ENCODE data around the gene PDE6C. TPM values are rescaled to one million over a fixed set of nuclear protein-coding genes. Genes with fewer than 3 reads are reported as not detected.

The PDE6C gene
- total RNA-seq, 1 experiment from 2014 or later = not detected

DNA sequence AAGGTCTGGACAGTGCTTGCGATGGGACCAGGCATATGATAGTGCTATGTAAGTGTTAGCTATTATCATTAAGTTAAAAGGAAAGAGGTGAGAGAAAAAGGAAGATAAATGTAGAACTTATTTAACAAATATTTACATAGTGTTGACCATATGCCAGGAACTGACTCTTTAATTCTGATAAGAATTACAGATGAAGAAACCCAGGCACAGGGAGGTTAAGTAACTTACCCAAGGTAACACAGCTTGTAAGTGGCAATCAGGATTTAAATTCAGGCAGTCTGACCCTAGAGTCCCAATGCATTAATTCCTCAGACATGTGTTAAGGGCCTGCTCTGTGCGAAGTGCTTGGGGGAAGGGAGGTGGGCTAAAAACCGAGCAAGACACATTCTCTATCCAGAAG is 34.8 kb upstream of the PDE6C start:
- H3K18ac ChIP-seq (ENCODE audit: insufficient read length, low read depth, low read length) = no peak overlapping the region
- H2AFZ ChIP-seq (ENCODE audit: low read length) = no peak overlapping the region
- no peak overlapping the region for H3T11ph ChIP-seq (ENCODE audit: low read length)
- H3K27ac ChIP-seq (ENCODE audit: insufficient read length, low read depth, low read length) = no peak overlapping the region
- no peak overlapping the region for H4K5ac ChIP-seq (ENCODE audit: insufficient read length, low read depth, low read length)
- no peaks in the 10 kb centered on the region for H3K9me3 ChIP-seq (ENCODE audit: control insufficient read depth, low read depth, low read length)
- no peak overlapping the region for H4K91ac ChIP-seq (ENCODE audit: insufficient read length, low read depth, low read length)
- H2BK12ac ChIP-seq (ENCODE audit: insufficient read length, low read depth, low read length) = no peak overlapping the region
- Mint-ChIP-seq H3K9me3 (no peaks in the 10 kb centered on the region), H3K36me3 (ENCODE audit: insufficient read depth in 1 of 3, low read depth in 3 of 3) (no peaks in the 10 kb centered on the region), H3K27me3 (ENCODE audit: low read depth) (peaks cover 26% of the 10 kb centered on the region), H3K27ac (no peak overlapping the region), H3K4me1 (peaks cover 0 to 3% of the 10 kb centered on the region in 2 experiments; a peak in 1 of 4 replicates), H3K4me3 (no peak overlapping the region)
- H3K79me1 ChIP-seq (ENCODE audit: insufficient read depth, low read depth, low read length, poor library complexity, severe bottlenecking) = no peaks in the 10 kb centered on the region
- no peak overlapping the region for H2BK15ac ChIP-seq (ENCODE audit: low read depth, low read length)
- no peak overlapping the region for H3K4me2 ChIP-seq (ENCODE audit: insufficient read depth, insufficient read length, low read length)
- H3K23ac ChIP-seq (ENCODE audit: insufficient read length, low read depth, low read length) = no peak overlapping the region
- H3K9ac ChIP-seq (ENCODE audit: extremely low read depth, insufficient read length, low read length) = no peak overlapping the region
- no peak overlapping the region for H2AK5ac ChIP-seq (ENCODE audit: insufficient read length, low read length)
- no peaks in the 10 kb centered on the region for H3K4me1 ChIP-seq (ENCODE audit: insufficient read depth, low read length)
- H2BK120ac ChIP-seq (ENCODE audit: low read depth, low read length, poor library complexity, severe bottlenecking) = no peak overlapping the region
- TF ChIP-seq, protein P1, sequence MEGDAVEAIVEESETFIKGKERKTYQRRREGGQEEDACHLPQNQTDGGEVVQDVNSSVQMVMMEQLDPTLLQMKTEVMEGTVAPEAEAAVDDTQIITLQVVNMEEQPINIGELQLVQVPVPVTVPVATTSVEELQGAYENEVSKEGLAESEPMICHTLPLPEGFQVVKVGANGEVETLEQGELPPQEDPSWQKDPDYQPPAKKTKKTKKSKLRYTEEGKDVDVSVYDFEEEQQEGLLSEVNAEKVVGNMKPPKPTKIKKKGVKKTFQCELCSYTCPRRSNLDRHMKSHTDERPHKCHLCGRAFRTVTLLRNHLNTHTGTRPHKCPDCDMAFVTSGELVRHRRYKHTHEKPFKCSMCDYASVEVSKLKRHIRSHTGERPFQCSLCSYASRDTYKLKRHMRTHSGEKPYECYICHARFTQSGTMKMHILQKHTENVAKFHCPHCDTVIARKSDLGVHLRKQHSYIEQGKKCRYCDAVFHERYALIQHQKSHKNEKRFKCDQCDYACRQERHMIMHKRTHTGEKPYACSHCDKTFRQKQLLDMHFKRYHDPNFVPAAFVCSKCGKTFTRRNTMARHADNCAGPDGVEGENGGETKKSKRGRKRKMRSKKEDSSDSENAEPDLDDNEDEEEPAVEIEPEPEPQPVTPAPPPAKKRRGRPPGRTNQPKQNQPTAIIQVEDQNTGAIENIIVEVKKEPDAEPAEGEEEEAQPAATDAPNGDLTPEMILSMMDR (conservative IDR thresholded peaks at IDR 0.05) = no peak
- no peak overlapping the region for H3K56ac ChIP-seq (ENCODE audit: insufficient read length, low read depth, low read length)
- H3K4ac ChIP-seq (ENCODE audit: low read depth, low read length) = no peak overlapping the region
- no peak for DNase-seq
- no peak overlapping the region for H2BK5ac ChIP-seq (ENCODE audit: insufficient read length, low read length)
- no peak overlapping the region for H2BK20ac ChIP-seq (ENCODE audit: low read depth, low read length, poor library complexity, severe bottlenecking)
- no peaks in the 10 kb centered on the region for H4K20me1 ChIP-seq (ENCODE audit: control insufficient read depth, insufficient read depth, insufficient read length)
- no peaks in the 10 kb centered on the region for H3K27me3 ChIP-seq (ENCODE audit: insufficient read depth, low read length)
- WGBS (ENCODE audit: extremely low coverage, insufficient read length, low lambda C conversion rate) = no CpG with 5 or more reads among the region's 3 CpGs
- no peaks in the 10 kb centered on the region for H3K79me2 ChIP-seq (ENCODE audit: insufficient read depth, low read length)
- no peak overlapping the region for H3K14ac ChIP-seq (ENCODE audit: insufficient read depth, low read length)
- H3K23me2 ChIP-seq (ENCODE audit: insufficient read length, low read depth, low read length, poor library complexity, severe bottlenecking) = no peaks in the 10 kb centered on the region
- no peak overlapping the region for H4K8ac ChIP-seq (replicated peaks; ENCODE audit: insufficient read length, low read depth, low read length)

All from H9 (cell line).